CD1c-positive myeloid dendritic cell (primary cell): ENCODE data around the gene ASPG.

ENCODE experiments used
- DNase-seq: peaks from one replicate; pipeline ENCODE4 v3.0.0-alpha.2; 2016; ENCODE audit errors: extremely low spot score

ASPG gene

DNA sequence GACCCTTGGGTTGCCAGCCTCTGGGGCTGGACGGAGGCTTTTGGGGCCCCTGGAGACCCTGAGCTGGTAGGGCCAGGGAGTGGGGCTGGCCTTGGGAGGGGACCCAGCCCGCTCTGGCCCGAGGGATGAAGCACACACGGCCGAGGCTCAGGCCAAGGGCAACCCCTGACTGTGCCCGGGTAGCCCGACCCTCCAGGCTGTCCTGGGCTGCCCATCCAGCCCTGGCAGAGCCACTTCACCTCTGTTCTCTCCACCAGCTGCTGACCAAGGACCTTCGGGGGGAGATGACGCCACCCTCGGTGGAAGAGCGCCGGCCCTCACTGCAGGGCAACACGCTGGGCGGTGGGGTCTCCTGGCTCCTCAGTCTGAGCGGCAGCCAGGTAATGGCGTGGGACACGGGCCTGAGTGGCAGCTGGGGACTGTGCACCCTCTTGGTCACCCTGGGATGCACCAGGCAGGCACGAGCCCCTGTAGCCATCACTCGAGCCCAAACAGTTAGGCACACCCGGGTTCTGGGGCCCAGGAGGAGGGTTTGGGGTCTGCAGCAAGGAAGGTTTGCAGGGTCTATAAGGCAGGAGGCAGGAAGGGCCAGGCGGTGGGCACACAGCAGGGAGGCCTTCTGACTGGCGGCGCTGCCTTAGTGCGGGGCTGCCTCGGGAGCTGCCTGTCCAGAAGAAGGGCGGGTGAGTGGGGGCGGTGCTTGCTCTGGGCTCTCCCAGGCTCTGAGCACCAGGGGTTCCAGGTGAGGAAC, 19.7 kb downstream of the ASPG start:
- DNase-seq: no peak

DNA sequence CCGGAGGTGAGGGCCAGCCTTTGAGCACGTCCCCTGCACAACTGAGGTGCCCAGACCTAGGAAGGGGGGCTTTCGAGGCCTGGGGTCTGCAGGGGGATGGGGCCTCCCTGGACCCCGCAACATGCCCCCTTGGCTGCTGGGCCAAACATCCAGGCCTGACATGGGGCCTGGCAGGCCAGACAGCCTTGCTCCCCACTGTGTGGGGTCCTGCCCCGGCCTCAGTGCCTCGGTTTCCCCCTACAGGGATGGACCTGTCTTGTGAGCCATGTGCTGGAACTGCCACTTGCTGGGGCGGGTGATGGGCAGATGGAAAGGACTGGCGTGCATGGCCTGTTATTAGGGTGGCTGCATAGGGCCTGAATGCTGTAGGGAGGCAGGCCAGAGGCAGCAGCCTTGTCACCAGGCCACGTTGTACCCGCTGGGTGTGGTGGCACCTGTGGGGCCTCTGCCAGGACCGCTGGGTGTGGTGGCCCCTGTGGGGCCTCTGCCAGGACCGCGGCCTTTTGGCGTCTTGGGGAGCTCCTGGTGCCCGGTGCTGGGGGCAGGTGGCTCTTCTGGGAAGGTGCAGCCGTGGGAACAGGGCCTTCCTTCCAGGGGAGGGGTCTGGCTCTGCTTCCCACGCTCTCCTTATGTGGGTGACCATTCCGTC, 20.4 kb downstream of the ASPG start:
- DNase-seq: no peak

DNA sequence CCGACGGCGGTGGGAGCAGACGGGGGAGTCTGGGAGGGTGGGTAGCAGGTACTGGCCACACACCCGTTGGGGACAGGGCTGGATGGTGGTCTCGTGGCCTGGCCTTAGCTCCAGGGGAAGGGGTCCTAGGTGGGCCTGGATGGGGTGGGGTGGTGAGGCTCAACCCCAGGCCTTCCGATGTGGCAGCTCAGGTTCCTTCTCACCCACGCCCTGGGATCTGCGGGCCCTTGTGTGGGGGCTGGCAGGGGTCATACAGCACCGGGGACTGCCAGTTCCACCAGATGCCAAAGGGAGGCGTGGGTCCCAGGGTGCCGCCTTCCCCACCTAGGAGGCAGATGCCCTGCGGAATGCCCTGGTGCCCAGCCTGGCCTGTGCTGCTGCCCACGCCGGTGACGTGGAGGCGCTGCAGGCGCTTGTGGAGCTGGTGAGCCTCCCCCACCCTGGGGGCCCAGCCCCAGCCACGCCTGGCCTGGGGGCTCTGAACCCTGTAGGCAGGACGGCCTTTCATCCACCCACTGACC, 21.0 kb downstream of the ASPG start:
- DNase-seq: no peak

DNA sequence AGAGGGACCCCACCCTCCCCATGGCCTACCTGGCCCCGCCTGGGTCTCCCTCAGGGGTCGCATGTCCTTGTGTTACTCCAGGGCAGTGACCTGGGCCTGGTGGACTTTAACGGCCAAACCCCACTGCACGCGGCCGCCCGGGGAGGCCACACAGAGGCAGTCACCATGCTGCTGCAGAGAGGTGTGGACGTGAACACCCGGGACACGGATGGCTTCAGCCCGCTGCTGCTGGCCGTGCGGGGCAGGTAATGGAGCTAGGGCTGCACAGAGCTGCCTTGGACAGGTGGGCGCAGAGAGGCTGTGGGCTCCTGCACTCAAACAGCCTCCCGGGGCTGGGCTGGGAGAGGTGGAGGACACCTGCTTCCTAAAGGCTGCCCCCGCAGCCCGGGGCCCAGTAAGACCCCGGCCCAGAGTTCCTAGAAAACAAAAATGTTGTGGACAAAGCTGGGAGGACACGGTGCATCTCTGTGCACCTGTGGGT, 21.6 kb downstream of the ASPG start:
- no peak for DNase-seq

DNA sequence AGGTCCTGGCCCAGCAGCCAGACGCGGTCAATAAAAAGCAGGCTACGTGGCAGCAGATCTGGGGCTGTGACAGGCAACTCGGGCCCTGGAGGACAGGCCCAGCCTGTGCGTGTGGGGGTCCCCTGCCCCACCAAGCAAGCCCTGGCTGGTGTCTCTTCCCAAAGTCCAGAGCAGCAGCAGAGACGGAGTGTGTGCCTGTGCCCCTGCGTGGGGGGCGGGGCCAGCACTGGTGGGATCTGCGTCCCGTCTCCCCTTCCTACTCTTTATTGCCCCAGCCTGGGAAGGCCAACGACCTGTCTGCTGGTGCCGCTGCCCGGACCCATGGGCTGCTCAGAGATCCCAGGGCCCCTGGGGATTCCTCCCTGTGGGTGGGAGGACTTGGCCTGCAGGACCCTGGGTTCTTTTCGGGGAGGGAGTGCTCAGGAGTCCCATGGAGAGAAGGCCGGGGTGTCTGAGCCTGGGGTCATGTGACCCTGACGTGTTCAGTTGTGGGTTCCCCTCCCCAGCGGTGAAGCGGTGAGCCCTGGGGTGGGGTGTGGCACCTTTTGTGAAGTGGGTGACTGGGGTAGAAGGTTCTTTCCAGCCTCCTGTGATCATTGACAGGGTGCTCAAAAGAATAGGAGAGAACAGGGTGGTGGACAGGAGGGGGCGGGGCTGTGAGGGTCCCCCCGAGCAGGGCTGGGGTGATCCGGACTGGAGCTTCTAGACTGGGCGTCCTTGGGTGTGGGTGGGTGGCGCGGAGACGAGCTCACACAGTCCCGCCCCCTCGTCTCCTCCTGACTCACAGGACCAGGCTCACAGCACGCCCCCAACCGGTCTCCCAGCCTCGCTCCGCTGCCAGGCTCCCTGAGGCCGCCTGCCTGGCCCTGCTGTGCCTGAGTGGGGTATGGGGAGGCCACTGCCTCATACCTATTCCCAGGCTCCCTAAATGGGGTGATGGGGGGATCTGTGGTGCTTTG, 22.4 kb downstream of the ASPG start:
- DNase-seq: no peak

DNA sequence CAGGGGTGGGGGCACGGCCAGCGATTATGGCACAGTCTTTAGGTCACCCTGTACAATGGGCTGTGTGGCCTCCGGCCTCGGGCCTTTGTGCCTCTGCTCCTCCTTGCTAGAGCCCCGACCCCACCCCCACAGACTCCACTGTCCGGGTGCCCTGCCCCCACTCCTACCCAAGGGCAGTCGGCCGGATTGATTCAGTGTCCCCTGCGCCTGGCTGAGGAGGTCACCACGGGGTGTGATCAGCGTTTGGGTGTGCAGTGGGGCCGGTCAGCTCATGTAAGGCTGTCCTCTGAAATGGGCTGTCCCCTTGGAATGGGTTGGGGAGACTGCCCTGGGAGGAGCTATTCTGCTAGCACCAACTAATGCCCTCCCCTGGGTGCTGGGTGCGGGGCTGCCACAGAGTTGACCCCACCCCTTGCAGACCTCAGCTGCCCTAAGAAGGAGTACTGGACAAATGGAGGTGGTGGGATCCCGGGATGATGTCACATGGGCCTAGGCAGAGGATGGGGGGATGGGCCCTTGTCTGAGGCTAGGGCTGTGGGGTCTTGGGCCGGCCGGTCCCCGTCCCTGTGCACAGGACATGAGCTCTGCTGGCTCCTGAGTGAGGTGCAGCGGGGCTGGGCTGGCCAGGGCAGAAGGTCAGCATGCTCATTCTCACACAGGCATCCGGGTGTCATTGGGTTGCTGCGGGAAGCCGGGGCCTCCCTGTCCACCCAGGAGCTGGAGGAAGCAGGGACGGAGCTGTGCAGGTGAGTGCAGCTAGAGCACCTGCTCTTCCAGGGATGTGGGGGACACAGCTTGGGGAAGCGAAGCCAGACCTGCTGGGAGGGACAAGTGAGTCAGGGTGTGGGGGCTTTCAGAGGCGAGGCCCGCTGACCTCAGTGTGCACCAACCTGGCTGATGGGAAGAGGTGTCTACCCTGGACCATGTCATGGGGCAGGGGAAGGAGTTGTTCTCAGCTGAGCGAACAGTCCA, 23.4 kb downstream of the ASPG start:
- DNase-seq: no peak

DNA sequence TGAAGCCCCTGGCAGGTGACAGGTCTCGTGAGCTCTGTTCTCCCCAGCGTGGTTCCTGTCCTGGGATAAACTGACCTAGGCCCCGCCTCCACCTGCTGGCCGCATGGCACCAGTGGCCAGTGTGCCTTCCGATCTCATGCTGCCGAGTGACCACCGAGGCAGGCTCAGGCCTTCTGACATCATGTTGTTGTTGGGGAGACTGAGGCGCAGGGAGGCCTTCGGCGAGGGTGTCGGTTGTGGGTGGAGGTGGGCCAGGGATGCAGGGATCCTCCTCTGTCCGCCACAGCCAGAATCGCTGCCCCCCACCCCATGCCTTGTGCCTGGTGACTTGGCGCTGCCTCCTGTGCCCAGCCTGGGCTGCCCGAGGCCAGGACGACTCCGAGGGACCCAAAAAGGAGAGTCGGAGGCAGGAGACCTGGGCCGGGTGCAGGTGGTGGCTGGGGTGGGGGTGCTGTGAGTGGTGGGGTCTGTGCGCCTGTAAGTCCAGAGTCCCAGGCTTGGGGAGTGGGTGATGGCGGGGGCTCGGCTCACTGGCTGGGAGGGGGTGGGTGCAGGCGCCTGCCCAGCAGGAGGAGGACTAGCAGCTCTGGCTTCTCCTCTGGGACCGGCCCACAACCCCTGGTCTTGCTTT, 24.3 kb downstream of the ASPG start:
- DNase-seq: no peak

DNA sequence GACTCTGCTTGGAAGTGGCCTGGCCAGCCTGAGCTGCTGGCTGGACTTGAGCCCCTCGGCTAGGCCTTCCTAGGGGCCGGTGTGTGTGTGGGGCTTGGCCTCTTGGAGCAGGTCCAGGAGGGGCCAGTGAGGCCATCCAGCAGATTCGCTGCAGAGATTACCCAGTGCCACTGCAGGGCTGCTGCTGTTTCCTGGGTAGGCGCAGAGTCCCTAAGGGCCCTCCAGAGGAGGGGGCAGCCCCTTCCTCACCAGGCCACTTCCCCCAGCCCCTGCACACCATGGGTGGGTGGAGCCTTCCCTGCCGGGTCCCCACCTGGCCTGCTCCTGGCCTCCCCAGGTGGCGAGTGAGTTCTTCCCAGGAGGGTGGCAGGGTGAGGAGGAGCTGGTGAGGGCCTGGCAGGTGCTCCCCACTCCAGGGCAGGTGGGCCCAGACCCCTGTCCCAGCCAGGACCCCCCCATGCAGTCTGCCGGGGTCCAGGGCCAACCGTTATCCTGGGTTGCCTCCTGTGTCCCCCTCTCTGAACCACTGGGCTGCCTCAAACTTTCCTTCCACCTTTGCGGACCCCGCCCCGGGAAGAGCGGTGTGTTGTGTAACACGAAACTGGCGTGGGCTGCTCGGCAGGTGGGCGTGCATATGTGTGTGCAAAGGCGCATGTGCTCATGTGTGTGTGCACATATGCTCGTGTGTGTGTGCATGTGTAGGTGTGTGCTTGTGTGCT, 25.1 kb downstream of the ASPG start:
- DNase-seq: no peak

DNA sequence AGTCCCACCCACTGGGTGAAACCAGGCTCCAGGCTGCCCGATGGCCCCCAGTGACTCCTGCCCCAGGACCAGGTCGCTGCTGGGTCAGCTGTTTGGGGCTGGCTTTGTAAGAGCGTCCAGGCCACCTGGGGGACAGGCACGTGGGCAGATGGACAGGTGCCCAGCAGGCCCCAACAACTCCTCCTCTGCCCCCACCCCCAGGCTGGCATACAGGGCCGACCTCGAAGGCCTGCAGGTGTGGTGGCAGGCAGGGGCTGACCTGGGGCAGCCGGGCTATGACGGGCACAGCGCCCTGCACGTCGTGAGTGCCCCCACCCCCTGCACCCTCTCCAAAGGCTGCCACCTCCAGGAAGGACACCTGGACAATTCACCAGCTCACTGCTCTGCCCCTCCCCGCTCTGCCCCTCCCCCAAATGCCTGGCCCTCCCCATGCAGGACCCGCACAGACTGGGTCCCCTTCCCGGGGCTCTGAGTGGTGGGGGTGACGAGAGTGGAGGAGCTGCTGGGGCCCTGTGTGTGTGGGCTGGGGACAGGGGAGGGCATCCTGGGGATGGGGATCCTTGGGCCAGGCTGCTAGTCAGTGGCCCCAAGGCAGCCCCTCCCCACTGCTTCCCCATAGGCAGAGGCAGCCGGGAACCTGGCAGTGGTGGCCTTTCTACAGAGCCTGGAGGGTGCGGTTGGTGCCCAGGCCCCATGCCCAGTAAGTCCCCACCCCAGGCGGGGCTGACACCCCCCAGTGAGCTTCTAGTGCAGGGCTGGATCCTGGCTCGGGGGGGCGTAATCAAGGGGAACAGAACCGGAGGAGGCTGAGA, 26.0 kb downstream of the ASPG start:
- DNase-seq: no peak

DNA sequence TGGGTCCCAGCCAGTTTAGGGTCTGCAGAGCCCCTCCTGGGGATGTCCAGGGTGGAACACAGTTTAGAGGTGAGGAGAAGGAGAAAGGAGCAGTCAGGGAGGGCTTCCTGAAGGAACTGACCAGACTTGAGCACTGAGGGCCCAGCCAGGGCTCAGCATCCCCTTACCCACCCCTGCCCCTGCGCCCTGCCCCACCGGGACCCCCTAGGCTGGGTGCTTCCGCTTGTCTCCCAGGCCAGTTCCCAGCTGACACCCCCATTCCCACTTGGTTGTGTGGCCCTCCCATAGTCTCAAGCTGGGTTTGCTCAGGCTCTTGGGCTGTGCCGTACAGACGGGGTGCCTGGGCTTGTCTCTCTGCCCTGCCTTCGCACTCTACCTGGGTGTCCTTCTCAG, 26.6 kb downstream of the ASPG start:
- no peak for DNase-seq

DNA sequence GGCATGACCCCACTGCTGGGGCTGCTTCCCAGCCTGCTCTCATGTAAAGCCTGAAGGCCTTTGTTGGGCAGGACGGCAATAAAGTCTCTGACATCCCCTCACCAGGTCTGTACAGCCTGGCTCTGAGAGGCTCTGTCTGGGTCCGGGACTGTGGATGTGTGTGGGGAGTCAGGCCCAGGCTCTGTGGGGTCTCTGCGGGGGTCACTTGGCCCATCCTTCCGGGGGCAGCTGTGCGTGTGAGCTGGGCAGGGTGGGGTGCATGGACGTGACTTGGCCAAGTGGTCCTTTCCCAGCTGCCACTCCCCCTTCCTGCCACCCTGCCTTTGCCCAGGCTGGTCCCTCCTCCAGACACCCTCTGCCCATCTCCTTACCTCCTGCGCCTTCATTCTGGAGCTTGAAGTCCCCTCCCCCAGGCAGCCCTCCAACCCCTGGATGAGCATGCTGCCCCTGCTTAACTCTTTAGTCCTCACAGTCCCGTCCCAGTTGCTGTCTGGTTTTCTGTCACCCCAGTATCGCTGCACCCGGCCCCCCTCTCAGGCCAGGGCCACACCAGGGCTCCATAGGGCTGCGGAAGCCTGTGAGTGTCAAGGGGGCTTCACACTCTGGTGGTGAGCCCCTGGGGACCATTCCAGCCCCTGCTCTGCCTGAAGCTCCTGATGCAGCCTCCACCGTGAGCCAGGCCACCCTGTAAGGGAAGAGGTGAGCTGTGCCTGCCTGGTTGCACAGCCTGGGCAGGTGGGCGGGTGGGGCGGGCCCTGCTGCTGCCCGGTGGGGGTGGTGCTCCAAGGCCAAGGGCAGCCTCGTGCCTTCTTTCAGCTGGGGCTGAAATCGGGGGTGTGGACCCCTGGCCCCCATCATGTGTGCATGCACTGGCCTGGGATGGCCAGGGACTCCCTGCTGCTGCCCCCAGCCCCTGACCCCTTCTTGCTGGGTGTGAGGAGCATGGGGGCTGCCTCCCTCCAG, 27.4 kb downstream of the ASPG start:
- no peak for DNase-seq

DNA sequence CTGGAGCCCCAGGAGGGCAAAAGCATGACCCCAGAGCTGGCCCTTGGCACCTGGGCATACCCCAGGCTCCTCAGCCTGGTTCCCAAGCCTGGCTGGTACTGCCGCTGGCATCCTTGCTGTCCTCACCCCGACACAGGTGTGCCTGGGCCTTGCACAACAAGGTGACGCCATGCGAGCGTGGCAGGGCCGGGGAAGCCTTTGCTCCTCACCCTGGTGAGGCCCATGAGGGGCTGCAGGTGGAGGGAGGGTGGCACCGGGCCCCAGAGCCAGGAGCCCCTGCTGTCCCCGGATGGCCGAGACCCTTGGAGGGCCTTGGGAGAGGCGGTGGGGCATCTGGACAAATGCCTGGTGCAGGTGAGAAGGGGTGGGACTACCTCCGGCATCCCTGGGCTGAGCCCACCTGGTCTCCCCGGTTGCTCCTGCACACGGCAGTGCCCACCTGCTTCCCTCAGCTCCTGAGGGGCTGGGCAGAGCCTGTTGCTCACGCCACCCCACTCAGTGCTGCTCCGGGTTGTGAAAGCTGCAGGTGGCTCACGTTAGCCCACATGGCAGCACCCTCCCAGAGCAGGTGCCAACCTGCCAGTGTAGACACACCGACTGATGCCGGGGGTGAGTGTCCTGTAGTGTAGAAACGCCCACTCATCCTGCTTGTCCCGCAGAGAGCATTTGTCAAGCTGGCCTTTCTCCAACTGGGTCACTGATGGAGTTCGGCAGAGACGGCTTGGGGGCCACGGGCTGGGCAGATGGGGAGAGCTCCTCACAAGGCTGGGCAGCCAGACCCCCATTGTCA, 28.3 kb downstream of the ASPG start:
- DNase-seq: no peak

DNA sequence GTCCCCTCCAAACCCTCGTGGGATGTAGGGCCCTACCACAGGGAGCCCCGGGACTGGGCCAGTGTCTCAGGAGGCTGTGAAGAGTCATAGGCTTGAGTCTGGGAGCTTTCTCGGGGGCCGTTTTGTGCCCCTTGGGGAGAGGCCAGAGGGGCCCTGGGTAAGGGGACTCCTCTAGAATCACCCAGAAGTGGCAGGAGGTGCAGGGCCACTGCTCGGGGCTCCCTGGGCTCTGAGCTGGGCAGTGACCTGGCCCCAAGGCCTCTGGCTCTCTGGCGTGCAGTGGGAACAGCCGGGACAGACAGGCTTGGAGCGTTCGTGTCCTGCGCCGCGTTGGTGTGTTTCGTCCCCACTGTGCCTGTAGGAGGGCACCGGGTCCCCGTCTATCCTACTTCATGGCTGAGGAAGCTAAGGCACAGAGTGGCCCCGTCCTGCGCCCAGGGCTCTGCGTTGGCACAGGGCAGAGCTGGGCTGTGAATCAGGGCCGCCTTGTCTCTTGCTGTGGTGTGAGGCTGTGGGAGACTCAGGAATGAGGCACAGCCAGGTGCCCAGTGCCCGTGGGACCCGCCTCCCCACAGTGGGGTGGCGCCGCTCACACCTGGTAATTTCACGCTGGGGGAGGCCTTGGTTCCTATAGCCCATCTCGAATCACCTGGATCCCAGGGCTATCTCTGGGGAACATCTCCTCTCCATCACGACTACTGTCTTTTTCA, 29.1 kb downstream of the ASPG start:
- no peak for DNase-seq

DNA sequence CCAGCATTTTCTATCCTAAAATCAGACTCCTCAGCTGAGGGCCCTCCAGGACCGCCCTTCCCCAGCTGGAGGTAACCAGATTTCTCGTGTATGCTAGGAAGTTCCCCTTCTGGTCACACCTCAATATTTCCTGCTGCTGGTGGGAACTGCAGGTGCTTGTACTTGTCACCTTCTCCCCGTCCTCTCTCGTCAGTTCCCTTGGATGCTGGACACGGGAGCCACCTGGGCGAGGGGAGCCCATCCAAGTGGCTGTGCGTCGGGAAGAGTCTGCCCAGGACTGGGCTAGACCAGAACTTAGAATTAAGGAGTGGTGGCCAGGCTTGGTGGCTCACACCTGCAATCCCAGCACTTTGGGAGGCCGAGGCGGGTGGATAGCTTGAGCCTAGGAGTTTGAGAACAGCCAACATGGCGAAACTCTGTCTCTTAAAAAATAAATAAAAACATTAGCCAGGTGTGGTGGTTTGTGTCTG, 29.7 kb downstream of the ASPG start:
- no peak for DNase-seq

DNA sequence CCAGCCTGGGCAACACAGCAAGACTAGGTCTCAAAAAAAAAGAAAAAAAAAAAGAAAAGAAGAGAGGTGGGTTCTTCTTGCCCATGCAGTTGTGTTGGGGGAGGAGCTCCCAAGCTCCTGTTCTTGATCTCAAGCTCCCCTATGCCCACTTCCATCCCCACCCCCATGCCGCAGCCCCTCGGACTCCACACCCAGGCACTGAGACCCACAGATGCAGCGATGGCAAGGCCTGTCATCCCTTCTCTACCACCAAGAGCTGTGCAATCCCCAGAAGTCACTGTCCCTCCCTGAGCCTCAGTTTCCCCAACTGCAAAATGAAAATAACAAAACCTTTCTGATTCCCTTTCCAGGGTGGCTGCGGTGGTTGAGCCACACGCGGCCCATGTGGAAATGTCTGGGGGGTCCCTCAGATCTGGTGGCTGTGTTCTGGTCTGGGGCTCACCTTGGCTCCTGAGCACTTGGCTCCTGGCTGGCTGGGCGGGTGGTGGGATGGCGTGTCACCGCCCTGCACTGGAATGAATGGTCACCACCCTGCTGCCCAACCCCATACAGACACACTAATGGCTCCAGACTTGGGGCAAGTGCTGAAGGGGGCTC, 30.3 kb downstream of the ASPG start:
- DNase-seq: no peak

DNA sequence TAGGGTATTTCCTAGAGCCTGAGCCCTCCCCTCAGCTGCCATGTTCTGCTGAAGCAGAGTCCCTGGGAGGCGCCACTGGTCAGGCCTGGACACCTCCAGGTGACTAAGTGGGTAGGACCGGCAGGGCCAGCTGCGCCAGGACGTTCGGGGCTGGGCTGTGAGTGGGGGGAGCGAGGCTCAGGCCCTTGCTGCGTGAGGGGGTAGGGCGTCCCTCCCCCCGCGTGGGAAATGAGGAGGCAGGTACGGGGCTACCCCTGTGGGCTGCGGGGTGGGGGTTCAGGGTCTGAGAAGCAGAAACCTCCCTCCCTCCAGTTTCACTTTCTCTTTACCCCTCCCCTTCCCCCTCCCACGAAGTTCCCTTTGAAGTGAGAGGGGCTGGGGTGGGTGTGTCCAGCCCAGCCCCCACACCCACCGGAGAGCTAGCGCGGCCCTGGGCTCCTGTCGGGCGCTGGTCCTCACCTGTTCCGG, 30.8 kb downstream of the ASPG start:
- DNase-seq: no peak
